Activated B cell treated with CpG ODN at 0.5 μM for 24 hours (primary cell): ENCODE results near the gene TUBGCP3. TPM values are rescaled to one million over a fixed set of nuclear protein-coding genes. Genes with fewer than 3 reads are reported as not detected.

Experiments used
- ATAC-seq: fragments of 200-7000 bp; cut with Tn5 transposase; one replicate; pipeline ENCODE4 v1.10.0; 2021; ENCODE audit warnings: low read depth, mild to moderate bottlenecking, moderate library complexity
- CTCF ChIA-PET: fragments of 350-600 bp; sonication (Branson Sonifier 250); formaldehyde crosslinking; loops from one replicate; lab custom pipeline; 2021; ENCODE audit warnings: antibody characterized with exemption; lab: Charles Lee
- POLR2A ChIA-PET: fragments of 350-600 bp; sonication (Branson Sonifier 250); formaldehyde crosslinking; loops from one replicate; lab custom pipeline; 2021; ENCODE audit warnings: antibody characterized with exemption; lab: Charles Lee
- DNase-seq: peaks from one replicate; pipeline ENCODE4 v3.0.0; 2022
- H3K27ac Mint-ChIP-seq: one replicate; pipeline ENCODE4 v1.8.0; 2020; ENCODE audit warnings: mixed read lengths
- H3K27me3 Mint-ChIP-seq: one replicate; pipeline ENCODE4 v1.8.0; 2021; ENCODE audit warnings: mixed read lengths
- H3K36me3 Mint-ChIP-seq: one replicate; pipeline ENCODE4 v1.8.0; 2021; ENCODE audit warnings: low read depth, mixed read lengths
- H3K4me1 Mint-ChIP-seq: one replicate; pipeline ENCODE4 v1.8.0; 2021; ENCODE audit warnings: mixed read lengths
- H3K4me3 Mint-ChIP-seq: one replicate; pipeline ENCODE4 v1.8.0; 2020; ENCODE audit warnings: mild to moderate bottlenecking, mixed read lengths
- H3K9me3 Mint-ChIP-seq: one replicate; pipeline ENCODE4 v1.8.0; 2020; ENCODE audit warnings: mixed read lengths
- CTCF ChIP-seq: fragments of 200-600 bp; IDR thresholded peaks from one replicate; pipeline ENCODE4 v1.8.0; 2022; ENCODE audit warnings: antibody characterized with exemption, mild to moderate bottlenecking
- intact Hi-C: fragments of 100-400 bp; cut with micrococcal nuclease; formaldehyde crosslinking; loops from one replicate; pipeline ENCODE4 v1.15.1; 2024
- total RNA-seq: library from RNA; stranded (reverse); gene quantifications from 2 replicates; pipeline ENCODE4 v1.2.3, GENCODE V29; 2022

Gene TUBGCP3
- total RNA-seq, 1 donor from 2014 or later, result 57.4 TPM

GRCh38 chr13:112451512-112452379 is 136.2 kb downstream of the TUBGCP3 start:
- no peaks in the 10 kb centered on the region for H3K4me1 Mint-ChIP-seq
- peaks cover 4% of the 10 kb centered on the region for H3K9me3 Mint-ChIP-seq
- intact Hi-C loops, result no loop called here
- H3K36me3 Mint-ChIP-seq, result no peaks in the 10 kb centered on the region
- POLR2A ChIA-PET, result no interaction called here
- TF ChIP-seq CTCF, result no peak
- no peaks in the 10 kb centered on the region for H3K27me3 Mint-ChIP-seq
- no peak for DNase-seq
- H3K27ac Mint-ChIP-seq, result no peak overlapping the region
- no peak overlapping the region for H3K4me3 Mint-ChIP-seq
- CTCF ChIA-PET, result no interaction called here
- ATAC-seq, result no peak

GRCh38 chr13:112450904-112451240 is 137.1 kb downstream of the TUBGCP3 start:
- Mint-ChIP-seq H3K4me1 (no peaks in the 10 kb centered on the region), H3K27ac (no peak overlapping the region), H3K9me3 (no peaks in the 10 kb centered on the region), H3K4me3 (no peak overlapping the region), H3K27me3 (no peaks in the 10 kb centered on the region), H3K36me3 (no peaks in the 10 kb centered on the region)
- no peak for TF ChIP-seq CTCF
- ChIA-PET CTCF (no interaction called here), POLR2A (no interaction called here)
- DNase-seq, result no peak
- ATAC-seq, result no peak
- intact Hi-C loops, result no loop called here

- no peaks in the 10 kb centered on the region for H3K9me3 Mint-ChIP-seq
- no peak for DNase-seq
Observed at GRCh38 chr13:112450118-112450903, 137.6 kb downstream of the TUBGCP3 start.

GRCh38 chr13:112449545-112449930 is 138.4 kb downstream of the TUBGCP3 start:
- Mint-ChIP-seq H3K27ac (no peak overlapping the region), H3K36me3 (no peaks in the 10 kb centered on the region), H3K4me3 (no peak overlapping the region), H3K9me3 (no peaks in the 10 kb centered on the region), H3K4me1 (no peaks in the 10 kb centered on the region), H3K27me3 (no peaks in the 10 kb centered on the region)
- no peak for ATAC-seq
- POLR2A ChIA-PET, result no interaction called here
- TF ChIP-seq CTCF, result no peak
- intact Hi-C loops, result no loop called here
- CTCF ChIA-PET, result no interaction called here
- DNase-seq, result no peak

More at GRCh38 chr13:112450118-112450903, 137.6 kb downstream of the TUBGCP3 start:
- no peak overlapping the region for H3K27ac Mint-ChIP-seq
- no peak for ATAC-seq
- H3K4me3 Mint-ChIP-seq, result no peak overlapping the region
- POLR2A ChIA-PET, result no interaction called here
- TF ChIP-seq CTCF, result no peak
- H3K4me1 Mint-ChIP-seq, result no peaks in the 10 kb centered on the region
- H3K36me3 Mint-ChIP-seq, result no peaks in the 10 kb centered on the region
- CTCF ChIA-PET, result no interaction called here
- H3K27me3 Mint-ChIP-seq, result no peaks in the 10 kb centered on the region
- intact Hi-C loops, result no loop called here
